Activated CD8-positive, alpha-beta T cell treated with anti-CD3 and anti-CD28 coated beads for 36 hours (primary cell): ENCODE data around the gene CTTN. TPM values are rescaled to one million over a fixed set of nuclear protein-coding genes. Genes with fewer than 3 reads are reported as not detected.
A peak's percentile ranks its signal among the peaks of the same experiment; 100 is the strongest.
"Not testable (repeated sequence)": the region's sequence is repeated elsewhere in the genome, so short reads cannot be mapped to it uniquely, and the experiment has no call there.

ENCODE experiments used
- ATAC-seq: fragments of 200-7000 bp; cut with Tn5 transposase; one replicate; pipeline ENCODE4 v1.10.0; 2021; ENCODE audit warnings: mild to moderate bottlenecking, moderate library complexity
- CTCF ChIA-PET: fragments of 350-600 bp; sonication (Branson Sonifier 250); formaldehyde crosslinking; loops from one replicate; lab custom pipeline; 2021; ENCODE audit warnings: antibody characterized with exemption; lab: Charles Lee
- POLR2A ChIA-PET: fragments of 350-600 bp; sonication (Branson Sonifier 250); formaldehyde crosslinking; loops from one replicate; lab custom pipeline; 2021; ENCODE audit warnings: antibody characterized with exemption; lab: Charles Lee
- DNase-seq: peaks from one replicate; pipeline ENCODE4 v3.0.0-alpha.2; 2020
- H3K27ac Mint-ChIP-seq: one replicate; pipeline ENCODE4 v1.8.0; 2021; ENCODE audit warnings: mild to moderate bottlenecking, mixed read lengths
- H3K27me3 Mint-ChIP-seq: one replicate; pipeline ENCODE4 v1.8.0; 2021; ENCODE audit warnings: mixed read lengths
- H3K36me3 Mint-ChIP-seq: one replicate; pipeline ENCODE4 v1.8.0; 2021; ENCODE audit warnings: low read depth, mixed read lengths
- H3K4me1 Mint-ChIP-seq: one replicate; pipeline ENCODE4 v1.8.0; 2021; ENCODE audit warnings: low read depth, mixed read lengths
- H3K4me3 Mint-ChIP-seq: one replicate; pipeline ENCODE4 v1.8.0; 2021; ENCODE audit warnings: mild to moderate bottlenecking, moderate library complexity, mixed read lengths
- H3K9me3 Mint-ChIP-seq: one replicate; pipeline ENCODE4 v1.8.0; 2021; ENCODE audit warnings: mixed read lengths
- CTCF ChIP-seq: fragments of 200-600 bp; IDR thresholded peaks from one replicate; pipeline ENCODE4 v1.8.0; 2022; ENCODE audit warnings: antibody characterized with exemption, mild to moderate bottlenecking
- intact Hi-C: fragments of 100-400 bp; cut with micrococcal nuclease; formaldehyde crosslinking; loops from one replicate; pipeline ENCODE4 v1.10.0; 2022
- total RNA-seq, 2 experiments: library from RNA; stranded (reverse); gene quantifications; one replicate each; pipeline ENCODE4 v1.2.3, GENCODE V29; 2021

CTTN gene
- total RNA-seq, 2 experiments from 2014 or later, result 8.6 to 9.9 TPM

- ChIA-PET CTCF (no interaction called here), POLR2A (no interaction called here)
- Mint-ChIP-seq H3K4me3 (no peak overlapping the region), H3K27ac (no peak overlapping the region), H3K4me1 (no peaks in the 10 kb centered on the region), H3K27me3 (peaks cover 1% of the 10 kb centered on the region), H3K9me3 (peaks cover 14% of the 10 kb centered on the region), H3K36me3 (no peaks in the 10 kb centered on the region)
- no peak for TF ChIP-seq CTCF
- ATAC-seq (no peak), DNase-seq (no peak)
- intact Hi-C loops, result no loop called here
Measured at GRCh38 chr11:70454197-70454767, 56.0 kb downstream of the CTTN start.

- H3K27ac Mint-ChIP-seq, POLR2A ChIA-PET, H3K4me3 Mint-ChIP-seq, H3K36me3 Mint-ChIP-seq, ATAC-seq, H3K4me1 Mint-ChIP-seq, intact Hi-C loops, H3K9me3 Mint-ChIP-seq, H3K27me3 Mint-ChIP-seq, DNase-seq, CTCF ChIA-PET: not testable (repeated sequence)
Measured at GRCh38 chr11:70454811-70455210, 56.5 kb downstream of the CTTN start.

- Mint-ChIP-seq H3K36me3 (no peaks in the 10 kb centered on the region), H3K27me3 (peaks cover 1% of the 10 kb centered on the region), H3K27ac (no peak overlapping the region), H3K4me3 (no peak overlapping the region), H3K4me1 (no peaks in the 10 kb centered on the region), H3K9me3 (peaks cover 4% of the 10 kb centered on the region)
- no peak for TF ChIP-seq CTCF
- intact Hi-C loops, result no loop called here
- DNase-seq (no peak), ATAC-seq (no peak)
- ChIA-PET POLR2A (no interaction called here), CTCF (no interaction called here)
Measured at GRCh38 chr11:70455354-70455753, 57.0 kb downstream of the CTTN start.

GRCh38 chr11:70456921-70457532 lies 58.7 kb downstream of the CTTN start:
- TF ChIP-seq CTCF, result no peak
- peak; percentile 11 for DNase-seq
- Mint-ChIP-seq H3K36me3 (no peaks in the 10 kb centered on the region), H3K4me1 (no peaks in the 10 kb centered on the region), H3K9me3 (no peaks in the 10 kb centered on the region), H3K27me3 (peaks cover 1% of the 10 kb centered on the region), H3K27ac (no peak overlapping the region), H3K4me3 (no peak overlapping the region)
- ATAC-seq, result no peak
- intact Hi-C loops, result no loop called here
- POLR2A ChIA-PET, result no interaction called here
- CTCF ChIA-PET, result no interaction called here

- no peak for TF ChIP-seq CTCF
- intact Hi-C loops, result no loop called here
- Mint-ChIP-seq H3K4me3 (no peak overlapping the region), H3K4me1 (no peaks in the 10 kb centered on the region), H3K9me3 (no peaks in the 10 kb centered on the region), H3K27ac (no peak overlapping the region), H3K27me3 (peaks cover 5% of the 10 kb centered on the region), H3K36me3 (no peaks in the 10 kb centered on the region)
- ChIA-PET CTCF (interaction anchor here (0.7 kb wide), 1 partner anchor 89 kb away, joined by 3 read pairs; no protein-coding TSS in a partner anchor), POLR2A (no interaction called here)
- no peak for DNase-seq
- no peak for ATAC-seq
Measured at GRCh38 chr11:70458736-70459135, 60.4 kb downstream of the CTTN start.
